RWPE2 (cell line): Measurements from ENCODE around the gene NUDT1.

ENCODE experiments used
- ATAC-seq: fragments of 200-7000 bp; cut with Tn5 transposase; 3 replicates; pipeline ENCODE4 v1.9.1; 2021; ENCODE audit warnings: low read depth
- DNase-seq: peaks from one replicate; pipeline ENCODE4 v3.0.0-alpha.2; 2020; ENCODE audit warnings: low spot score
- H3K27ac ChIP-seq: fragments of 450-650 bp; 2 replicates; pipeline ENCODE4 v1.5.1; 2017; ENCODE audit warnings: mild to moderate bottlenecking; ENCODE audit not compliant: poor library complexity, severe bottlenecking
- H3K27me3 ChIP-seq: fragments of 250-450 bp; sonication (Bioruptor Pico); 2 replicates; pipeline ENCODE4 v1.5.1; 2021; ENCODE audit warnings: mild to moderate bottlenecking, moderate library complexity; ENCODE audit not compliant: insufficient read depth, poor library complexity, severe bottlenecking
- H3K36me3 ChIP-seq: fragments of 250-450 bp; sonication (Bioruptor Pico); 2 replicates; pipeline ENCODE4 v1.5.1; 2020; ENCODE audit warnings: low read depth, mild to moderate bottlenecking, moderate library complexity
- H3K4me1 ChIP-seq: fragments of 250-450 bp; sonication (Bioruptor Pico); 2 replicates; pipeline ENCODE4 v1.5.1; 2021; ENCODE audit warnings: mild to moderate bottlenecking, moderate library complexity; ENCODE audit not compliant: insufficient read depth, poor library complexity, severe bottlenecking
- H3K4me3 ChIP-seq: fragments of 250-450 bp; sonication (Bioruptor Pico); 2 replicates; pipeline ENCODE4 v1.5.1; 2021; ENCODE audit warnings: mild to moderate bottlenecking, moderate library complexity; ENCODE audit not compliant: severe bottlenecking
- H3K9me3 ChIP-seq: fragments of 250-450 bp; sonication (Bioruptor Pico); 2 replicates; pipeline ENCODE4 v1.5.1; 2021; ENCODE audit warnings: mild to moderate bottlenecking, moderate library complexity; ENCODE audit not compliant: severe bottlenecking
- TF ChIP-seq, protein P1 (sequence below): fragments of 450-650 bp; IDR thresholded peaks from one replicate; pipeline ENCODE4 v1.5.1; 2017; ENCODE audit warnings: mild to moderate bottlenecking, moderate library complexity; ENCODE audit not compliant: poor library complexity, severe bottlenecking

NUDT1 gene

DNA sequence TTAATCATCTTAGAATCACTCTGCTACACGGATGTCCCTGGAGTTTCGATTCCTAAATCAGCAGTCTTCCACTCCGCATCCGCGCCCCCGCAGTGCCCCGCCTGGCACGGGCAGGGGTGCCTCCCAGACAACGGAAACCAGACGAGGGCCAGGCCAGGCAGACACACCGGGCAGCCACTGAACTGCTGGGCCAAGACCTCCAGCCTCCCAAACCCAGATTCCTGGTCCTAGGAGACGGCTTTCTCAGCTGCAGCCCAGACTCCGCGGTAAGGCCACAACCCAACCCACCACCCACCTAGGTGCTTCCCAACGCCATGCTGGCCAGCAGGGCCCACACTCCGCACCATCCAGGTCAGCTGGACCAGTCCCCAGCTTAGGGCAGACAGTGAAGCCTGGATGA, 42.5 kb upstream of the NUDT1 start:
- H3K36me3 ChIP-seq: peaks cover 27% of the 10 kb centered on the region
- no peak overlapping the region for H3K4me3 ChIP-seq
- TF ChIP-seq, protein P1, sequence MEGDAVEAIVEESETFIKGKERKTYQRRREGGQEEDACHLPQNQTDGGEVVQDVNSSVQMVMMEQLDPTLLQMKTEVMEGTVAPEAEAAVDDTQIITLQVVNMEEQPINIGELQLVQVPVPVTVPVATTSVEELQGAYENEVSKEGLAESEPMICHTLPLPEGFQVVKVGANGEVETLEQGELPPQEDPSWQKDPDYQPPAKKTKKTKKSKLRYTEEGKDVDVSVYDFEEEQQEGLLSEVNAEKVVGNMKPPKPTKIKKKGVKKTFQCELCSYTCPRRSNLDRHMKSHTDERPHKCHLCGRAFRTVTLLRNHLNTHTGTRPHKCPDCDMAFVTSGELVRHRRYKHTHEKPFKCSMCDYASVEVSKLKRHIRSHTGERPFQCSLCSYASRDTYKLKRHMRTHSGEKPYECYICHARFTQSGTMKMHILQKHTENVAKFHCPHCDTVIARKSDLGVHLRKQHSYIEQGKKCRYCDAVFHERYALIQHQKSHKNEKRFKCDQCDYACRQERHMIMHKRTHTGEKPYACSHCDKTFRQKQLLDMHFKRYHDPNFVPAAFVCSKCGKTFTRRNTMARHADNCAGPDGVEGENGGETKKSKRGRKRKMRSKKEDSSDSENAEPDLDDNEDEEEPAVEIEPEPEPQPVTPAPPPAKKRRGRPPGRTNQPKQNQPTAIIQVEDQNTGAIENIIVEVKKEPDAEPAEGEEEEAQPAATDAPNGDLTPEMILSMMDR: no peak
- DNase-seq (peak; percentile 40), ATAC-seq (no peak)
- H3K27me3 ChIP-seq: no peaks in the 10 kb centered on the region
- H3K27ac ChIP-seq: no peak overlapping the region
- H3K4me1 ChIP-seq: no peaks in the 10 kb centered on the region
- no peaks in the 10 kb centered on the region for H3K9me3 ChIP-seq

DNA sequence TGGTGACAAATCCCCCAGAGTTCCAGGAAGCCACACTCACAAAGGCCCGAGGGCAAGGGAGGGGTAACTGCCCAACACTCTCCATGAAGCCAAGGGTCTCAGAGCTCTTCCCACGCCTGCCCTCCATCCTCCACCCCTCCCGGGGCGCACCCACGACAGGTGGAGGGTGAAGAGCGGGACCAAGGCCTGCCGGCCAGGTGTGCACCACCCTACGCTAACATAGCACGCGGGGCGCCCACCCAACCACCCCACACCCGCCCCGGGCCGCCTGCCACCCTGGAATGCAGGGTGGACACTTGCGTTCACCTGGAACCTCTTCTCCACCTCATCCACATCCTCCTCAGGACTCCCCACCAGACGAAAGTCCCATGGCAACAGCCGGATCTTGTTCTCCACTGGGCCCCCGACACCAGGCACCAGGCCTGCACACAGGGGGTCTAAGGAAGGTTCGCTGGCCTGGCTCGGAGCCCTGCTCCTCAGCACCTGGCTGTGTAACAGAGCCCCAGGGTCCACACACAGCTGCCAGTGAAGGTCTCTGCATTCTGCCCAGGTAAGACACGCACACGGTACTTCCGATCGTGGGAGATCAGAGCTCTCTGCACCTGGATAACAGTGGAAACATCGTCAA, 42.0 kb upstream of the NUDT1 start:
- H3K27me3 ChIP-seq: no peaks in the 10 kb centered on the region
- H3K27ac ChIP-seq: no peak overlapping the region
- no peaks in the 10 kb centered on the region for H3K9me3 ChIP-seq
- ATAC-seq (no peak), DNase-seq (peak; percentile 47)
- H3K36me3 ChIP-seq: peaks cover 24% of the 10 kb centered on the region
- TF ChIP-seq, protein P1: no peak
- H3K4me1 ChIP-seq: no peaks in the 10 kb centered on the region
- H3K4me3 ChIP-seq: no peak overlapping the region

DNA sequence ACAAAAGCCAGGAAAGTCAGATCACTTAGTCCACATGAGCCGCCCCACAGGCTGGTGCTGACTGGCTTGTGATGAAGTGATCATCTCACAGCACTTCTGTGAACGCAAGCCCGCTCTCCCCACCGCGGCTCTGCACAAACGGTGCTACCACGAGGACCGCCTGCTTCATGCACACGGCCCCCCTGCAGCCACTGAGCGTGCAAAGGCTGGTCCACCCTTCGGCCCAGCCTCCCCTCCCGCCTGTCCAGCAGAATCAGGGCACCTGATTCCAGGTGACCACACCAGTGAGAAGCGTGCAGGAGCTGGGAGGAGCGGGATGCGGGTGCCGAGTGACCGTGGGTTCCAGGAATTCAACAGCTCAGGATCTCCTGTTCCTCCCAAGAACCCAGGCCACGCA, 41.4 kb upstream of the NUDT1 start:
- ATAC-seq (no peak), DNase-seq (peak; percentile 62)
- Histone ChIP-seq H3K27ac (no peak overlapping the region), H3K4me3 (no peak overlapping the region), H3K36me3 (peaks cover 20% of the 10 kb centered on the region), H3K9me3 (no peaks in the 10 kb centered on the region), H3K27me3 (no peaks in the 10 kb centered on the region), H3K4me1 (no peaks in the 10 kb centered on the region)
- TF ChIP-seq, protein P1: no peak

DNA sequence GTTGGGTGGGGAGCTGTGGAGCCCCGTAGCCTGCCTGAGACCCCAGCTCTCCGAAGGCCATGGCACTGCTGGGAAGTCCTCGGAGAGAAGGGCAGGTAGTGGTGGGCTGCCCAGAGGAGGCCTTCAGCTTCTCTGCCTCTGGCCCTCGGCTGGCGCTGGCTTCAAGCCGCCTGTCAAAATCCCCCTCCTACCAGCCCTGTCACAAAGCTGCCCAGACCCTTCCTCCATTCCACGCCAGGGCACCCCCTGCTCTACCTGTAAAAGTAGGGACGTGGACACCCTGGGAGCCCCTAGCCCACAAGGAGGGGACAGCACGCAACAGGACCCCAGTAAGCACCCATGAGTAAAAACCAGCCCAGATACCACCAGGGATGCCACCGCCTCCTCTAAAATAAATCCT, 40.9 kb upstream of the NUDT1 start:
- Histone ChIP-seq H3K27ac (no peak overlapping the region), H3K27me3 (no peaks in the 10 kb centered on the region), H3K4me3 (no peak overlapping the region), H3K9me3 (no peaks in the 10 kb centered on the region), H3K4me1 (no peaks in the 10 kb centered on the region), H3K36me3 (peaks cover 19% of the 10 kb centered on the region)
- TF ChIP-seq, protein P1: no peak
- ATAC-seq (no peak), DNase-seq (peak; percentile 41)

DNA sequence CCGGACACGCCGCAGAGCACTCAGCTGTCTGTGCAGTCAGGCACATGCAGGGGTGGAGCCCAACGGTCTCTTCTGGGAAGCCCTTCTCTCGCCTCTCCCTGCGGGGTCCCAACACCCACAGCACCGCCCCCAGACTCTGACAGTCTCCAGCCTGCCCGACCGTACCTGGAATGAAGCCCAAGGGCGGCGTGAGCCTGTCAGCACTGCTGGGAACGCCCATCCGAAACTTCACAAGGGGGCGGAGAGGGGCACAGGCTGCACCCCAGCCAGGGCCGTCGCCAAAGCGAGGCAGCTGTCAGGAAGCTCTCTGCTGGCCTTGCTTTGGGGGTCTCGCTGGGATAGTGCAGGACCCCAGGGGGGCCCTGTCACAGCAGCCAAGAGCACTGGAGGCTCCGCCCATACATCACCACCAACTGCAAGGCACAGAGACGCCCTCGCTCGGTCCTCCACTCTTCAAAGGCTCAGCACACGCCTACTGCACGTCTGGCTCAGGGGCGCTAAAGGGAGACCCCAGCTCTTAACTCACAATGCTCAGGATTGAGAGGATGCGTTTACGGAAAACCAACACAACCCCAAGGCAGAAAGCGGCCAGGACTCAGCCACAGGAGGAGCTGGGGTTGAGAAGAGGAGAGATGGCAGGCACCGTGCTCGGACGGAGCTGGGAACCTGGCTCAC, 40.2 kb upstream of the NUDT1 start:
- no peak overlapping the region for H3K27ac ChIP-seq
- TF ChIP-seq, protein P1: no peak
- DNase-seq (no peak), ATAC-seq (no peak)
- H3K36me3 ChIP-seq: peaks cover 23% of the 10 kb centered on the region
- no peaks in the 10 kb centered on the region for H3K4me1 ChIP-seq
- H3K4me3 ChIP-seq: no peak overlapping the region
- no peaks in the 10 kb centered on the region for H3K27me3 ChIP-seq
- H3K9me3 ChIP-seq: no peaks in the 10 kb centered on the region
